PC-3 (cell line): Measurements from ENCODE around the gene SLC48A1. TPM values are rescaled to one million over a fixed set of nuclear protein-coding genes. Genes with fewer than 3 reads are reported as not detected.

ENCODE experiments used
- ATAC-seq: fragments of 200-7000 bp; cut with Tn5 transposase; 2 replicates; pipeline ENCODE4 v1.9.1; 2020; ENCODE audit warnings: mild to moderate bottlenecking, moderate library complexity
- BruUV-seq: library from RNA; stranded (reverse); fragments of 400-500 nt; replicated peaks from 2 replicates; lab custom pipeline; 2021; lab: Mats Ljungman, UMichigan
- CTCF ChIA-PET: fragments of 300-600 bp; sonication (Branson Sonifier 250); formaldehyde crosslinking; loops from one replicate; lab custom pipeline; 2022; ENCODE audit warnings: antibody characterized with exemption; lab: Charles Lee
- POLR2A ChIA-PET: fragments of 300-600 bp; sonication (Branson Sonifier 250); formaldehyde crosslinking; loops from one replicate; lab custom pipeline; 2022; ENCODE audit warnings: antibody characterized with exemption; ENCODE audit not compliant: unreplicated experiment; lab: Charles Lee
- DNase-seq: peaks from one replicate; pipeline ENCODE4 v3.0.0-alpha.2; 2015
- H2AFZ ChIP-seq: fragments of 300-600 bp; sonication (generic); 2 replicates; pipeline ENCODE4 v1.6.0; 2016; ENCODE audit warnings: antibody characterized with exemption, low read length
- H3F3A ChIP-seq: fragments of 300-600 bp; sonication (generic); one replicate; pipeline ENCODE4 v1.6.0; 2017; ENCODE audit warnings: antibody characterized with exemption, low read length, control low read depth, mild to moderate bottlenecking; ENCODE audit not compliant: unreplicated experiment
- H3K27ac ChIP-seq: fragments of 300-600 bp; sonication (generic); 2 replicates; pipeline ENCODE4 v1.5.1; 2016; ENCODE audit warnings: mild to moderate bottlenecking, low read length
- H3K27me3 ChIP-seq: fragments of 300-600 bp; sonication (generic); 2 replicates; pipeline ENCODE4 v1.6.1; 2016; ENCODE audit warnings: low read length, mixed read lengths
- H3K36me3 ChIP-seq: fragments of 300-600 bp; sonication (generic); 2 replicates; pipeline ENCODE4 v1.6.1; 2016; ENCODE audit warnings: low read depth, mixed run types, low read length, mixed read lengths
- H3K4me1 ChIP-seq: fragments of 300-600 bp; sonication (generic); 2 replicates; pipeline ENCODE4 v1.5.1; 2016; ENCODE audit warnings: low read length; ENCODE audit not compliant: insufficient read depth
- H3K4me2 ChIP-seq: fragments of 300-600 bp; sonication (generic); 2 replicates; pipeline ENCODE4 v1.6.0; 2016; ENCODE audit warnings: low read length
- H3K4me3 ChIP-seq: fragments of 300-600 bp; sonication (generic); 2 replicates; pipeline ENCODE4 v1.5.1; 2016; ENCODE audit warnings: mild to moderate bottlenecking, low read length, mixed read lengths
- H3K79me2 ChIP-seq: fragments of 300-600 bp; sonication (generic); 2 replicates; pipeline ENCODE4 v1.6.1; 2017; ENCODE audit warnings: low read length, mixed read lengths
- H3K9ac ChIP-seq: fragments of 300-600 bp; sonication (generic); 2 replicates; pipeline ENCODE4 v1.6.0; 2016; ENCODE audit warnings: mild to moderate bottlenecking, low read length
- H3K9me2 ChIP-seq: fragments of 300-600 bp; sonication (generic); replicated peaks from 2 replicates; pipeline ENCODE4 v1.6.1; 2016; ENCODE audit warnings: mixed run types, low read length, mixed read lengths
- H3K9me3 ChIP-seq: fragments of 300-600 bp; sonication (generic); 2 replicates; pipeline ENCODE4 v1.6.1; 2016; ENCODE audit warnings: low read length, mixed read lengths
- H4K20me1 ChIP-seq: fragments of 300-600 bp; sonication (generic); 2 replicates; pipeline ENCODE4 v1.6.1; 2016; ENCODE audit warnings: low read length, mixed read lengths
- CTCF ChIP-seq: fragments of 300-600 bp; sonication (generic); conservative IDR thresholded peaks from 2 replicates; pipeline ENCODE4 v1.5.1; 2017; ENCODE audit warnings: antibody characterized with exemption, low read depth, mild to moderate bottlenecking, low read length
- EZH2 ChIP-seq: fragments of 300-600 bp; sonication (generic); IDR thresholded peaks from one replicate; pipeline ENCODE4 v1.6.1; 2017; ENCODE audit warnings: antibody characterized with exemption, mild to moderate bottlenecking, low read length; ENCODE audit not compliant: unreplicated experiment
- EZH2phosphoT487 ChIP-seq: fragments of 300-600 bp; sonication (generic); IDR thresholded peaks from 2 replicates; pipeline ENCODE4 v1.6.1; 2018; ENCODE audit warnings: mild to moderate bottlenecking, antibody characterized with exemption, low read length, borderline replicate concordance
- intact Hi-C: fragments of 100-400 bp; cut with micrococcal nuclease; formaldehyde crosslinking; loops from 2 replicates; pipeline ENCODE4 v1.9.0; 2023
- total RNA-seq: library from RNA; depleted of rRNA; stranded (reverse); fragments of >200 nt; gene quantifications from 2 replicates; pipeline ENCODE4 v1.2.3, GENCODE V29; 2014

Gene SLC48A1
- total RNA-seq, 1 experiment from 2014 or later, result 21.4 TPM

GRCh38 chr12:47754126-47754525 lies 18.9 kb upstream of the SLC48A1 start:
- peak overlapping the region; percentile 9; the same call in 1 of the 2 replicates for H3K4me3 ChIP-seq
- no peaks in the 10 kb centered on the region for H4K20me1 ChIP-seq
- H3K4me2 ChIP-seq, result peak overlapping the region; percentile 59
- intact Hi-C loops, result no loop called here
- BruUV-seq, result no TSS peak
- H3K36me3 ChIP-seq, result no peaks in the 10 kb centered on the region
- peaks cover 4% of the 10 kb centered on the region for H3F3A ChIP-seq
- H3K4me1 ChIP-seq, result peaks cover 62% of the 10 kb centered on the region
- CTCF ChIA-PET, result no interaction called here
- no peak overlapping the region for H3K9ac ChIP-seq
- H3K9me3 ChIP-seq, result no peaks in the 10 kb centered on the region
- H3K9me2 ChIP-seq, result no peaks in the 10 kb centered on the region
- POLR2A ChIA-PET, result no interaction called here
- H3K27me3 ChIP-seq, result no peaks in the 10 kb centered on the region
- no peak overlapping the region for H2AFZ ChIP-seq
- no peak for TF ChIP-seq EZH2
- no peak for TF ChIP-seq EZH2phosphoT487
- TF ChIP-seq CTCF, result no peak
- H3K79me2 ChIP-seq, result no peaks in the 10 kb centered on the region
- peak overlapping the region; percentile 67 for H3K27ac ChIP-seq
- DNase-seq, result peak; percentile 66
- no peak for ATAC-seq

- Histone ChIP-seq H3K4me3 (peak overlapping the region; percentile 9; the same call in 1 of the 2 replicates), H3K27me3 (no peaks in the 10 kb centered on the region), H3K4me2 (peak overlapping the region; percentile 59), H3K27ac (peak overlapping the region; percentile 67), H3K9ac (no peak overlapping the region), H3F3A (peaks cover 4% of the 10 kb centered on the region), H3K4me1 (peaks cover 68% of the 10 kb centered on the region), H2AFZ (no peak overlapping the region), H3K9me2 (no peaks in the 10 kb centered on the region), H3K36me3 (no peaks in the 10 kb centered on the region), H3K79me2 (no peaks in the 10 kb centered on the region), H3K9me3 (no peaks in the 10 kb centered on the region), H4K20me1 (no peaks in the 10 kb centered on the region)
- POLR2A ChIA-PET, result no interaction called here
- DNase-seq, result peak; percentile 84
- CTCF ChIA-PET, result interaction anchor here (0.7 to 1.1 kb wide), 2 partner anchors 11 to 12 kb away, joined by 3 read pairs; no protein-coding TSS in a partner anchor
- intact Hi-C loops, result no loop called here
- no TSS peak for BruUV-seq
- no peak; the same call in 1 of the 2 replicates for ATAC-seq
- TF ChIP-seq CTCF, result no peak
- TF ChIP-seq EZH2phosphoT487, result no peak
- TF ChIP-seq EZH2, result no peak
These were observed 18.2 kb upstream of the SLC48A1 start for GRCh38 chr12:47754881-47755280.

- intact Hi-C loops, result no loop called here
- peaks cover 4% of the 10 kb centered on the region for H3F3A ChIP-seq
- H3K4me2 ChIP-seq, result peak overlapping the region; percentile 59; the same call in 1 of the 2 replicates
- TF ChIP-seq EZH2phosphoT487 (no peak), EZH2 (no peak), CTCF (no peak)
- H3K27ac ChIP-seq, result no peak overlapping the region
- no peaks in the 10 kb centered on the region for H3K9me3 ChIP-seq
- H2AFZ ChIP-seq, result no peak overlapping the region
- no peaks in the 10 kb centered on the region for H3K79me2 ChIP-seq
- H3K36me3 ChIP-seq, result no peaks in the 10 kb centered on the region
- ATAC-seq (no peak), DNase-seq (no peak)
- H4K20me1 ChIP-seq, result no peaks in the 10 kb centered on the region
- no peak overlapping the region for H3K4me3 ChIP-seq
- no peaks in the 10 kb centered on the region for H3K9me2 ChIP-seq
- POLR2A ChIA-PET, result no interaction called here
- BruUV-seq, result no TSS peak
- no peak overlapping the region for H3K9ac ChIP-seq
- no peaks in the 10 kb centered on the region for H3K27me3 ChIP-seq
- CTCF ChIA-PET, result no interaction called here
- peaks cover 68% of the 10 kb centered on the region for H3K4me1 ChIP-seq
These were observed 17.1 kb upstream of the SLC48A1 start for GRCh38 chr12:47755655-47756562.
